ENCODE results near the gene SORCS1. TPM values are rescaled to one million over a fixed set of nuclear protein-coding genes. Genes with fewer than 3 reads are reported as not detected.

Gene SORCS1
- total and polyA plus RNA-seq, 2 donors (not counting 1 experiment from before 2014, with no cell fraction given), result not detected

DNA sequence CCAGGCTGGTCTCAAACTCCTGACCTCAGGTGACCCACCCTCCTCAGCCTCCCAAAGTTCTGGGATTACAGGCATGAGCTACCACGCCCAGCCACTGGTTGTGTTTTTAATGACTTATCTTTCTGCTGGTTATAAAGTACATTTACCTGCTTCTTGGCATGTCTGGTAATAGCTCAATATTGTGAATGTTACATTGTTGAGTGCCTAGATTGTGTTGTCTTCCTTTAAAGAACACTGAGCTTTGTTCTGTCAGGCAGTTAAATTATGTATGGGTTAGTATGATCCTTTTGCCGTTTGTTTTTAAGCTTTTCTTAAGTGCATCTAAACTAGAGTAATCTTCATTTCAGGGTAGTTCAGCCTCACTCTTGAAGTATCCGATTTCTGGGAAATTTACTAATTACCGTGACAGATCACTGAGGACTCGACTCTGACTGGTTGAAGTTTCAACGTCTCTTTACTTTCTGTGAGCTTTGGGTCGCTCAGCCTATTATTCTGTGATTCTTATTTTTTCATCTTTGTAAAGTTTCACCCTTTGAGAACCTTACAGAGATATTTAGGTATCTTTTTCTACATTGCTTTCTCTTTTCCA is 617.4 kb downstream of the SORCS1 start:
- no peaks in the 10 kb centered on the region for H3K4me1 ChIP-seq (ENCODE audit: control insufficient read depth in 2 of 2, insufficient read depth in 2 of 2, low read length in 2 of 2)
- H3K9ac ChIP-seq (ENCODE audit: low read length), result no peak overlapping the region
- CTCF ChIA-PET, result no interaction called here
- H3K27ac ChIP-seq (ENCODE audit: low read length in 2 of 2), result no peak overlapping the region
- H3K79me2 ChIP-seq (ENCODE audit: control insufficient read depth, insufficient read depth, low read length), result no peaks in the 10 kb centered on the region
- H3K4me2 ChIP-seq (replicated peaks; ENCODE audit: low read depth, low read length, poor library complexity, severe bottlenecking), result no peak overlapping the region
- H3K36me3 ChIP-seq (replicated peaks in 1 of 2; ENCODE audit: control extremely low read depth in 1 of 2, control insufficient read depth in 1 of 2, extremely low read depth in 1 of 2, insufficient read depth in 2 of 2, low read length in 1 of 2), result no peaks in the 10 kb centered on the region
- H3K9me3 ChIP-seq (ENCODE audit: control extremely low read depth in 1 of 3, control insufficient read depth in 2 of 3, insufficient read depth in 1 of 3, low read length in 2 of 3), result no peaks in the 10 kb centered on the region
- H3K4me3 Mint-ChIP-seq, result no peak overlapping the region
- H3K27me3 Mint-ChIP-seq, result no peaks in the 10 kb centered on the region
- no peak for ATAC-seq (ENCODE audit: low read depth)
- POLR2A ChIA-PET, result no interaction called here
- no peaks in the 10 kb centered on the region for H3K27me3 ChIP-seq (replicated peaks in 1 of 4; ENCODE audit: control extremely low read depth in 1 of 4, control insufficient read depth in 3 of 4, insufficient read depth in 4 of 4, low read length in 3 of 4)
- TF ChIP-seq EZH2 (IDR thresholded peaks at IDR 0.05; ENCODE audit: borderline replicate concordance, insufficient read depth, low read depth, low read length, poor library complexity, severe bottlenecking), result no peak
- TF ChIP-seq, protein P1, sequence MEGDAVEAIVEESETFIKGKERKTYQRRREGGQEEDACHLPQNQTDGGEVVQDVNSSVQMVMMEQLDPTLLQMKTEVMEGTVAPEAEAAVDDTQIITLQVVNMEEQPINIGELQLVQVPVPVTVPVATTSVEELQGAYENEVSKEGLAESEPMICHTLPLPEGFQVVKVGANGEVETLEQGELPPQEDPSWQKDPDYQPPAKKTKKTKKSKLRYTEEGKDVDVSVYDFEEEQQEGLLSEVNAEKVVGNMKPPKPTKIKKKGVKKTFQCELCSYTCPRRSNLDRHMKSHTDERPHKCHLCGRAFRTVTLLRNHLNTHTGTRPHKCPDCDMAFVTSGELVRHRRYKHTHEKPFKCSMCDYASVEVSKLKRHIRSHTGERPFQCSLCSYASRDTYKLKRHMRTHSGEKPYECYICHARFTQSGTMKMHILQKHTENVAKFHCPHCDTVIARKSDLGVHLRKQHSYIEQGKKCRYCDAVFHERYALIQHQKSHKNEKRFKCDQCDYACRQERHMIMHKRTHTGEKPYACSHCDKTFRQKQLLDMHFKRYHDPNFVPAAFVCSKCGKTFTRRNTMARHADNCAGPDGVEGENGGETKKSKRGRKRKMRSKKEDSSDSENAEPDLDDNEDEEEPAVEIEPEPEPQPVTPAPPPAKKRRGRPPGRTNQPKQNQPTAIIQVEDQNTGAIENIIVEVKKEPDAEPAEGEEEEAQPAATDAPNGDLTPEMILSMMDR (IDR thresholded peaks at IDR 0.05), result no peak
- H4K20me1 ChIP-seq (ENCODE audit: control insufficient read depth, insufficient read depth, low read length, poor library complexity, severe bottlenecking), result no peaks in the 10 kb centered on the region
- intact Hi-C loops (cut with micrococcal nuclease), result no loop called here
- no peak overlapping the region for H2AFZ ChIP-seq (ENCODE audit: insufficient read depth, low read depth, low read length, poor library complexity, severe bottlenecking)
- H3K9me3 Mint-ChIP-seq (ENCODE audit: insufficient read depth), result no peaks in the 10 kb centered on the region
- DNase-seq, result no peak
- H3K4me3 ChIP-seq (ENCODE audit: control extremely low read depth in 1 of 5, extremely low read depth in 1 of 5, insufficient read depth in 1 of 5, low read depth in 2 of 5, low read length in 4 of 5), result no peak overlapping the region
- WGBS (ENCODE audit: insufficient coverage), result no CpG with 5 or more reads among the region's 7 CpGs
- no peak overlapping the region for H3K27ac Mint-ChIP-seq
- H3K4me1 Mint-ChIP-seq, result no peaks in the 10 kb centered on the region

DNA sequence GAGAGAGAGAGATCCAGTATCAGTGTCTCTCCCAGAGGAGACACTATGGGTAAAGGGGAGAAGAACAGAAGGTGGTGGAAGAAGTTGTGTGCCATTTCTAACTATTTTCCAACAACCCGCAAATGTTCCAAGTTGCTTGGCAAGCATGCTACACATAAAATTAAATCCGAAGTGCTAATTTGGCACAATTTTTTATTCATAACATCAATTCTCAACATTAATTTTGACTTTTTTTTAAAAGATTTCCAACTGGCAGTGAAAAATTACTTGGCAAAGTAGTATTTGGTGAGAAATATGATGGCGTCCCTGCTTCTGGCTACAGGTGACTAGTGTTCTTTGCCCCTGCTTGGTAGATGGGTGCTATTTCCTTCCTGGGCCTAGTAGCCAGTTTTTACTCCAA is 622.0 kb downstream of the SORCS1 start:
- Histone ChIP-seq H3K4me3 (ENCODE audit: control extremely low read depth in 1 of 5, extremely low read depth in 1 of 5, insufficient read depth in 1 of 5, low read depth in 2 of 5, low read length in 4 of 5) (no peak overlapping the region), H3K9me3 (ENCODE audit: control extremely low read depth in 1 of 3, control insufficient read depth in 2 of 3, insufficient read depth in 1 of 3, low read length in 2 of 3) (no peaks in the 10 kb centered on the region), H3K4me2 (replicated peaks; ENCODE audit: low read depth, low read length, poor library complexity, severe bottlenecking) (no peak overlapping the region), H2AFZ (ENCODE audit: insufficient read depth, low read depth, low read length, poor library complexity, severe bottlenecking) (no peak overlapping the region), H3K79me2 (ENCODE audit: control insufficient read depth, insufficient read depth, low read length) (no peaks in the 10 kb centered on the region), H3K27ac (ENCODE audit: low read length in 2 of 2) (no peak overlapping the region), H3K36me3 (replicated peaks in 1 of 2; ENCODE audit: control extremely low read depth in 1 of 2, control insufficient read depth in 1 of 2, extremely low read depth in 1 of 2, insufficient read depth in 2 of 2, low read length in 1 of 2) (no peaks in the 10 kb centered on the region), H3K4me1 (ENCODE audit: control insufficient read depth in 2 of 2, insufficient read depth in 2 of 2, low read length in 2 of 2) (no peaks in the 10 kb centered on the region), H3K27me3 (replicated peaks in 1 of 4; ENCODE audit: control extremely low read depth in 1 of 4, control insufficient read depth in 3 of 4, insufficient read depth in 4 of 4, low read length in 3 of 4) (no peaks in the 10 kb centered on the region), H3K9ac (ENCODE audit: low read length) (no peak overlapping the region), H4K20me1 (ENCODE audit: control insufficient read depth, insufficient read depth, low read length, poor library complexity, severe bottlenecking) (no peaks in the 10 kb centered on the region)
- Mint-ChIP-seq H3K4me1 (no peaks in the 10 kb centered on the region), H3K27me3 (no peaks in the 10 kb centered on the region), H3K4me3 (no peak overlapping the region), H3K9me3 (ENCODE audit: insufficient read depth) (no peaks in the 10 kb centered on the region), H3K27ac (no peak overlapping the region)
- no peak for TF ChIP-seq EZH2 (IDR thresholded peaks at IDR 0.05; ENCODE audit: borderline replicate concordance, insufficient read depth, low read depth, low read length, poor library complexity, severe bottlenecking)
- TF ChIP-seq, protein P1 (IDR thresholded peaks at IDR 0.05), result no peak
- CTCF ChIA-PET, result no interaction called here
- DNase-seq (no peak), ATAC-seq (ENCODE audit: low read depth) (no peak)
- WGBS (ENCODE audit: insufficient coverage), result 89% methylated on average over 2 of the region's 3 CpGs
- intact Hi-C loops (cut with micrococcal nuclease), result no loop called here
- POLR2A ChIA-PET, result no interaction called here
